ENCODE results near the gene FAM149A. TPM values are rescaled to one million over a fixed set of nuclear protein-coding genes. Genes with fewer than 3 reads are reported as not detected.

The FAM149A gene
- total RNA-seq, 4 donors from 2014 or later, result 7.7 to 15.3 (median 11.8) TPM

DNA sequence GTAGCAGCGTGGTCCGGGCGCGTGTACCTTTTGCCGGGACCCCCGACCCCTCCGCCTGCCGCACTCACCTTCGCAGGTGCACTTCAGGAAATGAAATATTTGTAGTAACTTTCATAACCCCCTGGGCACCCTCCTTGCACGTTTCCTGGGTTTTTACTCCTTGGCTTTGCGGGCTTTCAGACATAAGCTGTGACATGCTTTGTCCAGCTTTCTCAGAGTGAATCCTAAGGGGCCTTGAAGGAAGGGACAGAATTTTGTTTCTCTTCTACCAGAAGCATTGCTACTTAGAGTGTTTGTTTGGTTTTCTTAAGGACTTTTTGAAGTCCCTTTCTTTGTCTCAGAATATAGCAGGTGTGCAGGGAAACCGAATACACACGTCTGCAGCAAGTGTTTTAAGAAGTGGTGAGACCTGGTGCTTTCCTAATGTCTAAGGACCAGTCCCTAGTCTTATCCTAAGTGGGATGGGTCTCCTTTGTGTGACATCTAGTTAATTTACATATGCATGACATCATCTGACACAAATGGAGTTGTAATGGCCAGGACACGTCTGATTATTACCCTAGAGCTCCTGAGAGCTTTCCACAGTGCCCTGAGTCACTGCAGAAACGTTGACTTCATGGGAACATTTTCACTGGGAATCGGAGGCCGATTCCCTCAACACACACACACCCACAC, 1.3 kb downstream of the FAM149A start:
- DNase-seq (ENCODE audit: low spot score), result no peak
- TF ChIP-seq, protein P1, sequence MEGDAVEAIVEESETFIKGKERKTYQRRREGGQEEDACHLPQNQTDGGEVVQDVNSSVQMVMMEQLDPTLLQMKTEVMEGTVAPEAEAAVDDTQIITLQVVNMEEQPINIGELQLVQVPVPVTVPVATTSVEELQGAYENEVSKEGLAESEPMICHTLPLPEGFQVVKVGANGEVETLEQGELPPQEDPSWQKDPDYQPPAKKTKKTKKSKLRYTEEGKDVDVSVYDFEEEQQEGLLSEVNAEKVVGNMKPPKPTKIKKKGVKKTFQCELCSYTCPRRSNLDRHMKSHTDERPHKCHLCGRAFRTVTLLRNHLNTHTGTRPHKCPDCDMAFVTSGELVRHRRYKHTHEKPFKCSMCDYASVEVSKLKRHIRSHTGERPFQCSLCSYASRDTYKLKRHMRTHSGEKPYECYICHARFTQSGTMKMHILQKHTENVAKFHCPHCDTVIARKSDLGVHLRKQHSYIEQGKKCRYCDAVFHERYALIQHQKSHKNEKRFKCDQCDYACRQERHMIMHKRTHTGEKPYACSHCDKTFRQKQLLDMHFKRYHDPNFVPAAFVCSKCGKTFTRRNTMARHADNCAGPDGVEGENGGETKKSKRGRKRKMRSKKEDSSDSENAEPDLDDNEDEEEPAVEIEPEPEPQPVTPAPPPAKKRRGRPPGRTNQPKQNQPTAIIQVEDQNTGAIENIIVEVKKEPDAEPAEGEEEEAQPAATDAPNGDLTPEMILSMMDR (IDR thresholded peaks at IDR 0.05), result no peak
- no peak for ATAC-seq (ENCODE audit: low FRiP score)

DNA sequence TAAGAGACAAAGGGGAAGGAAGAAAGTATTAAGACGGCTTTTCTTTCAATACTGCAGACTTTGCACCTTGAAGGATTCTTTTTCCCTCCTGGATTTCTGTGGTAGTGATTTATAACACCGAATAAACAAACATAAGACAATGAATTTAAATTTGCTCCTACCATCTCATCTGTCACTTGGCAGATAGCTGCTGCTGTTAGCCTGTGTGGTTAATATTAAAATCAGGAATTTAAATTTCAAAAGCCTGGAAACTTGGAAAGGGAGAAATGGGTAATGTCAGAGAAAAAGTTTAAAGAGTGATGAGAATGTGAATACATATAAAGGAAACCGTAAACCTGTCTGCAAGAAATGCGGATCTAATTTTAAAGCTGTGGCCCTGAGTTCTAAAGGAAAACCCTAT, 3.4 kb downstream of the FAM149A start:
- ATAC-seq (ENCODE audit: low FRiP score), result no peak
- TF ChIP-seq, protein P1 (IDR thresholded peaks at IDR 0.05), result no peak
- no peak for DNase-seq (ENCODE audit: low spot score)

DNA sequence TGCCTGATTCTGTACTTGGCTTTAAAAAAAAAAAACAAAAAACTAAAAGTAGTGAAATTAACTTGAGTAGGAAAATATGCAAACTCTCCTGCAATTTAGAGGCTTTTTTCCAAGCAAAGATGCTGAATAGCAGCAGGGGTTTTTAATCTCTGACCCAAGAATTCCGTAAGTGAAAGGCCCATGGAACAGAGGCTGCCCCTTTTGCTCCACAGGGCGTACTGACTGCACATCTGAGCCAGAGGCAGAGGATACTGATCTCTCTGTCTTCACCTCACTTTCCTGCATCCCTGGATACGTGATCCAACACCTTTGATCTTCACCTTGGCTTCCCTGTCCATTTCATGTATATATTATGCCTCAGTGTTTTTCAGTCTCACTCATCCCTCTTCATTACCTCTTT, 3.9 kb downstream of the FAM149A start:
- no peak for DNase-seq (ENCODE audit: low spot score)
- no peak for ATAC-seq (ENCODE audit: low FRiP score)
- TF ChIP-seq, protein P1 (IDR thresholded peaks at IDR 0.05), result no peak

DNA sequence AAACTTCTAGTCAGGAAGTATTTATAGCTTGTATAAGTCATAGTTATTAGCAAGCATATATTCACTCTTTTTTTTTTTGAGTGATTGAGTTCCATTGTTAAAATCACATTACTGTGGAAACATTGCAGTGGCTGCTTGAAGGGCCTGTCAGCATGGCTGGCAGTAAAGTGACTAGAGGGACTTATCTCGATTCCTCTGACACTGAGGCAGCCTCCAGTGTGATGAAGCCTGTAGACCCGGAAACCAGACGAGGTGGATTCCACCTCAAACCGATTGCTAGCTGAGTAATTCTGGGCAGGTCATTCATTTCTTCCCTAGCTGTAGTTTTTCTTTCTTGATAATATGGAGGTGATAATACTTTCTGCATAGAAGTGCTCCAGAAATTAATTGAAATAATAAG, 4.7 kb downstream of the FAM149A start:
- TF ChIP-seq, protein P1 (IDR thresholded peaks at IDR 0.05), result no peak
- no peak for ATAC-seq (ENCODE audit: low FRiP score)
- DNase-seq (ENCODE audit: low spot score), result no peak

DNA sequence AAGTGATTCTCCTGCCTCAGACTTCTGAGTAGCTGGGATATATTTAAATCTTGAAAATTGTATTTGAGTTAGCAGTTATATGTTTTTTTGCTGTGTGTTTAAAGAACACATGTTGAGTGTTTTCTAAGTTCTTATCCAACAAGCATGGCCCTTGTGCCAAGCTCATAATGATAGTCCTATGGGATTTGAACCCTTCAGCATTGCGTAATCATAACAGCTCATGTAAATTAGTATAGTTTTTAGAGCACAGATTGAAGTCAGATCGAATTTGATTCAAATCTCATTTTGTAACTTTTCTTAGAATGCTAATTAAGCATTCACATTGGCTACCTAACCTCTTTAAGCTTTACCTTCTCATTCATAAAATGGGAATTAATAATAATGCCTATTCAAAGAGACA, 12.2 kb downstream of the FAM149A start:
- DNase-seq (ENCODE audit: low spot score) (no peak), ATAC-seq (ENCODE audit: low FRiP score) (no peak)
- TF ChIP-seq, protein P1 (IDR thresholded peaks at IDR 0.05), result no peak

- TF ChIP-seq, protein P1 (IDR thresholded peaks at IDR 0.05), result no peak
- no peak for DNase-seq (ENCODE audit: low spot score)
- no peak for ATAC-seq (ENCODE audit: low FRiP score)
Observed at GRCh38 chr4:186118582-186118981, 14.1 kb downstream of the FAM149A start.

DNA sequence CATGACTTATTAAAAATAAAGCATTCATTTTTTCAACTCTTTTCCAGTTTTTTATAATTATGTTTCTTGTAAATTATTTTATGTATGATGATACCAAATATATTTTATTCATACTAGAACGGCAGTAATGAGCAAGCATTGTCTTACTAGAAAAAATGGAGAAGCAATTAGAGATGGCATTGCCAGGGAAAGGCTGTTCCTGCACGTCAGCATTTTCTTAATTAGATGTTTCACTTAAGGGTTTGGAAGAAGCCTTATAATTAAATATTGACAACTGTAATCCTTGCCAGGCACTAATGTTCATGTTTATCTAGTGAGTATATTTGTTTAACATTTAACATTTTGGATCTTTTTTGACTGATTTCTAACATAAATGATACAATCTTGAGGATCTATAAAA, 16.6 kb downstream of the FAM149A start:
- ATAC-seq (ENCODE audit: low FRiP score) (no peak), DNase-seq (ENCODE audit: low spot score) (no peak)
- TF ChIP-seq, protein P1 (IDR thresholded peaks at IDR 0.05), result no peak

All from omental fat pad (tissue), 4 donors.